Neural progenitor cell (in vitro differentiated cells): Measurements from ENCODE around the gene ZMYND12.

ENCODE experiments used
- EZH2 ChIP-seq: fragments of 200-600 bp; sonication (generic); IDR thresholded peaks from 2 replicates; pipeline ENCODE4 v1.6.1; 2017; ENCODE audit warnings: antibody characterized with exemption, mild to moderate bottlenecking, moderate library complexity
- EZH2phosphoT487 ChIP-seq: fragments of 200-600 bp; sonication (generic); IDR thresholded peaks from 2 replicates; pipeline ENCODE4 v1.6.1; 2017; ENCODE audit warnings: antibody characterized with exemption
- TF ChIP-seq, protein P1 (sequence below): fragments of 200-600 bp; sonication (generic); IDR thresholded peaks from 2 replicates; pipeline ENCODE4 v1.5.1; 2017; ENCODE audit warnings: antibody characterized with exemption, mild to moderate bottlenecking

GRCh38 chr1:42477775-42478174 is 22.0 kb upstream of the ZMYND12 start:
- TF ChIP-seq, protein P1, sequence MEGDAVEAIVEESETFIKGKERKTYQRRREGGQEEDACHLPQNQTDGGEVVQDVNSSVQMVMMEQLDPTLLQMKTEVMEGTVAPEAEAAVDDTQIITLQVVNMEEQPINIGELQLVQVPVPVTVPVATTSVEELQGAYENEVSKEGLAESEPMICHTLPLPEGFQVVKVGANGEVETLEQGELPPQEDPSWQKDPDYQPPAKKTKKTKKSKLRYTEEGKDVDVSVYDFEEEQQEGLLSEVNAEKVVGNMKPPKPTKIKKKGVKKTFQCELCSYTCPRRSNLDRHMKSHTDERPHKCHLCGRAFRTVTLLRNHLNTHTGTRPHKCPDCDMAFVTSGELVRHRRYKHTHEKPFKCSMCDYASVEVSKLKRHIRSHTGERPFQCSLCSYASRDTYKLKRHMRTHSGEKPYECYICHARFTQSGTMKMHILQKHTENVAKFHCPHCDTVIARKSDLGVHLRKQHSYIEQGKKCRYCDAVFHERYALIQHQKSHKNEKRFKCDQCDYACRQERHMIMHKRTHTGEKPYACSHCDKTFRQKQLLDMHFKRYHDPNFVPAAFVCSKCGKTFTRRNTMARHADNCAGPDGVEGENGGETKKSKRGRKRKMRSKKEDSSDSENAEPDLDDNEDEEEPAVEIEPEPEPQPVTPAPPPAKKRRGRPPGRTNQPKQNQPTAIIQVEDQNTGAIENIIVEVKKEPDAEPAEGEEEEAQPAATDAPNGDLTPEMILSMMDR, result no peak
- TF ChIP-seq EZH2 (no peak), EZH2phosphoT487 (no peak)
